GM10248 (cell line): ENCODE results near the gene RD3L.

Source experiments
- CTCF ChIA-PET: fragments of 300-600 bp; sonication (Branson Sonifier 250); formaldehyde crosslinking; extraction: SDS; loops from one replicate; lab custom pipeline; 2021; ENCODE audit warnings: antibody characterized with exemption; lab: Yijun Ruan, JAX
- POLR2A ChIA-PET: fragments of 350-650 bp; sonication (Branson Sonifier 250); formaldehyde crosslinking; extraction: SDS; loops from one replicate; lab custom pipeline; 2020; ENCODE audit warnings: antibody characterized with exemption; lab: Yijun Ruan, JAX
- DNase-seq: peaks from one replicate; pipeline ENCODE4 v3.0.0; 2012; ENCODE audit errors: extremely low spot score
- TF ChIP-seq, protein P1 (sequence below): IDR thresholded peaks from 2 replicates; pipeline ENCODE4 v1.5.1; 2012; ENCODE audit warnings: mild to moderate bottlenecking, low read depth; ENCODE audit errors: extremely low read depth, missing control alignments, control extremely low read depth

RD3L gene

DNA sequence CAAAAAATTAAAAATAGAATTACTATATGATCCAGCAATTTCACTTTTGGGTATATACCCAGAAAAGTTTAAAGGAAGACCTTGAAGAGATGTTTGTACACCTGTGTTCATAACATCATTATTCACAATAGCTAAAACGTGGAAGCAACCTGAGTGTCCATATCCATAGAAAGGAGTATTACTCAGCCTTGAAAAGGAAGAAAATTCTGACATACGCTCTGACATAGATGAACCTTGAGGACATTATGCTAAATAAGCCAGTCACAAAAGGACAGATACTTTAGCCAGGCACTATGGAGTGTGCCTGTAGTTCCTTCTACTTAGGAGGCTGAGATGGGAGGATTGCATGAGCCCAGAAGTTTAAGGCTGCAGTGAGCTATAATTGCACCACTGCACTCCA is 6.1 kb upstream of the RD3L start:
- TF ChIP-seq, protein P1, sequence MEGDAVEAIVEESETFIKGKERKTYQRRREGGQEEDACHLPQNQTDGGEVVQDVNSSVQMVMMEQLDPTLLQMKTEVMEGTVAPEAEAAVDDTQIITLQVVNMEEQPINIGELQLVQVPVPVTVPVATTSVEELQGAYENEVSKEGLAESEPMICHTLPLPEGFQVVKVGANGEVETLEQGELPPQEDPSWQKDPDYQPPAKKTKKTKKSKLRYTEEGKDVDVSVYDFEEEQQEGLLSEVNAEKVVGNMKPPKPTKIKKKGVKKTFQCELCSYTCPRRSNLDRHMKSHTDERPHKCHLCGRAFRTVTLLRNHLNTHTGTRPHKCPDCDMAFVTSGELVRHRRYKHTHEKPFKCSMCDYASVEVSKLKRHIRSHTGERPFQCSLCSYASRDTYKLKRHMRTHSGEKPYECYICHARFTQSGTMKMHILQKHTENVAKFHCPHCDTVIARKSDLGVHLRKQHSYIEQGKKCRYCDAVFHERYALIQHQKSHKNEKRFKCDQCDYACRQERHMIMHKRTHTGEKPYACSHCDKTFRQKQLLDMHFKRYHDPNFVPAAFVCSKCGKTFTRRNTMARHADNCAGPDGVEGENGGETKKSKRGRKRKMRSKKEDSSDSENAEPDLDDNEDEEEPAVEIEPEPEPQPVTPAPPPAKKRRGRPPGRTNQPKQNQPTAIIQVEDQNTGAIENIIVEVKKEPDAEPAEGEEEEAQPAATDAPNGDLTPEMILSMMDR = no peak
- no peak for DNase-seq
- CTCF ChIA-PET = no interaction called here
- POLR2A ChIA-PET = no interaction called here

- CTCF ChIA-PET = no interaction called here
- TF ChIP-seq, protein P1 = no peak
- DNase-seq = no peak
- POLR2A ChIA-PET = no interaction called here
Measured at GRCh38 chr14:103946975-103947374, 4.6 kb upstream of the RD3L start.

DNA sequence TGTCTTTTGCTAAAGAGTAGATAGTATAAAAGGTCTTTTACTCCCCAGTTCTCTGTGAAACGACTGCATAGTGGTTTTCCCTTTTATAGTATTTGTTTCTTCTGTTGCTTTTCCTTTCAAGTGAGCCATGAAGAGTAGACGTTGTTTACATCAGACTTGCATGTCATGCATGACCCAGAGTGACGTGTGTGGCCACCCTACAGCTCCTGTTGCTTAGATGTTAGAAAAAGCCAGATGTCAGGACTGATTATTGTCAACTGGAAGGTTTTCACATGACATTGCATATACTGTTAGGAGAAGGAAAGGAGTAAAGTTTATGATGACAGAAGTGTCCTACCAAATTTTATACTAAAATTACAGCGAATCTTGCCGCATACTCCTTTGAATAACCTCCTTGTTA is 1.3 kb upstream of the RD3L start:
- CTCF ChIA-PET = interaction anchor here (1.4 kb wide), 1 partner anchor 697 kb away, joined by 3 read pairs; no protein-coding TSS in a partner anchor
- POLR2A ChIA-PET = no interaction called here
- TF ChIP-seq, protein P1 = no peak
- DNase-seq = no peak

DNA sequence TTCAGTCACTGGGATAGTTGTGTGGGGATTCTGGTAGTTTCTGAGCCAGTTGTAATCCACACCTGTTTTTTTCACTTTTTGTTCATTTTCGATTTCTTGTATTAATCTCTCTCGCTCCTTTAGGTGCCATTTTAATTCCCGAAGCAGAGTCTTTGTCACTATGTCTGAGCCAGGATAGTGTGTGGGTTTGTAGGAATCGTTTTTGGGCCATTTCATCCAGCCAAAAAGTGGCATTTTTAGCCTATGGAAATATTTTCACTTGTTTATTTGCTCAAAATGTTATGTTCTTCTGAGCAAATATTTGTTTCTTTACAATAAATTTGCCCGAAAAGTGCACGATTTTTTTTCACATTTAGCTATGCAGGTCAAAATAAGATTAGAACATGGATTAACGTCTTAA is 867 bp downstream of the RD3L start:
- TF ChIP-seq, protein P1 = no peak
- ChIA-PET CTCF (interaction anchor here (0.9 to 1.8 kb wide), 5 partner anchors 8 to 32 kb away, joined by 3 to 4 read pairs (median 3); no protein-coding TSS in a partner anchor), POLR2A (no interaction called here)
- DNase-seq = no peak

- ChIA-PET POLR2A (no interaction called here), CTCF (interaction anchor here (1.4 kb wide), 1 partner anchor 130 kb away, joined by 3 read pairs; no protein-coding TSS in a partner anchor)
- DNase-seq = no peak
- TF ChIP-seq, protein P1 = no peak
Measured at GRCh38 chr14:103935102-103935501, 7.2 kb downstream of the RD3L start.

- POLR2A ChIA-PET = no interaction called here
- DNase-seq = no peak
- CTCF ChIA-PET = interaction anchor here (1.1 to 2.2 kb wide), 4 partner anchors 9 to 124 kb away, joined by 3 to 5 read pairs (median 4); partner anchors contain the start of gene RD3L
- TF ChIP-seq, protein P1 = no peak
Measured at GRCh38 chr14:103932791-103933490, 9.4 kb downstream of the RD3L start.
